Esophagus muscularis mucosa (tissue), 4 donors: Measurements from ENCODE around the gene NLK. TPM values are rescaled to one million over a fixed set of nuclear protein-coding genes. Genes with fewer than 3 reads are reported as not detected.

ENCODE experiments used
- DNase-seq: peaks from one replicate; pipeline ENCODE4 v3.0.0-alpha.2; 2017; ENCODE audit errors: extremely low spot score
- H3K27ac ChIP-seq, 4 donors: fragments of 200-600 bp; sonication (generic); replicated peaks in 1 of 4; 1 replicate in 3 of 4; 2 replicates in 1 of 4; pipeline ENCODE4 v1.5.1; 2016 to 2019; ENCODE audit warnings: mild to moderate bottlenecking in 1 of 4
- H3K27me3 ChIP-seq, 4 donors: fragments of 200-600 bp; sonication (generic); one replicate each; pipeline versions ENCODE4 v1.5.1 to v1.6.0; 2016 to 2019
- H3K36me3 ChIP-seq, 4 donors: fragments of 200-600 bp; sonication (generic); one replicate each; pipeline ENCODE4 v1.5.1; 2016 to 2019
- H3K4me1 ChIP-seq, 4 donors: fragments of 200-600 bp; sonication (generic); one replicate each; pipeline ENCODE4 v1.5.1; 2016 to 2019
- H3K4me3 ChIP-seq, 4 donors: fragments of 200-600 bp; sonication (generic); 1 replicate in 2 of 4; 2 replicates in 2 of 4; pipeline ENCODE4 v1.5.1; 2016 to 2019; ENCODE audit warnings: mild to moderate bottlenecking in 4 of 4, moderate library complexity in 1 of 4
- H3K9me3 ChIP-seq, 4 donors: fragments of 200-600 bp; sonication (generic); 1 replicate in 3 of 4; 2 replicates in 1 of 4; pipeline ENCODE4 v1.5.1; 2016 to 2019
- EP300 ChIP-seq: sonication (generic); formaldehyde crosslinking; IDR thresholded peaks from one replicate; pipeline ENCODE4 v1.6.1; 2017; ENCODE audit warnings: antibody characterized with exemption
- POLR2A ChIP-seq: fragments of 450-650 bp; IDR thresholded peaks from one replicate; pipeline ENCODE4 v1.6.1; 2017; ENCODE audit warnings: antibody characterized with exemption, moderate library complexity, mild to moderate bottlenecking, low read depth
- POLR2AphosphoS5 ChIP-seq, 2 donors: sonication (generic); formaldehyde crosslinking; IDR thresholded peaks; one replicate each; pipeline ENCODE4 v1.6.1; 2017; ENCODE audit warnings: antibody characterized with exemption in 2 of 2
- WGBS: methylation state at CpG from one replicate; pipeline ENCODE4 v1.1.5; 2018; 5-methylcytosine and 5-hydroxymethylcytosine counted together
- intact Hi-C: fragments of 100-400 bp; cut with DNase I; formaldehyde crosslinking; loops from one replicate; pipeline ENCODE4 v1.15.1; 2023
- total RNA-seq, 4 donors: library from RNA; depleted of rRNA; stranded (reverse); fragments of >200 nt; gene quantifications; one replicate each; pipeline versions ENCODE4 v1.1.0 to v1.2.1, GENCODE V29; 2016
- TF ChIP-seq, protein P1 (sequence below), 3 experiments: fragments of 200-600 bp in 2 of 3; fragments of 450-650 bp in 1 of 3; sonication (generic) in 2 of 3; IDR thresholded peaks; one replicate each; pipeline ENCODE4 v1.5.1; 2017 to 2019; ENCODE audit warnings: antibody characterized with exemption in 3 of 3, mild to moderate bottlenecking in 2 of 3, moderate library complexity in 1 of 3

Gene NLK
- total RNA-seq, 4 donors from 2014 or later = 10.1 to 16.2 (median 12.6) TPM

DNA sequence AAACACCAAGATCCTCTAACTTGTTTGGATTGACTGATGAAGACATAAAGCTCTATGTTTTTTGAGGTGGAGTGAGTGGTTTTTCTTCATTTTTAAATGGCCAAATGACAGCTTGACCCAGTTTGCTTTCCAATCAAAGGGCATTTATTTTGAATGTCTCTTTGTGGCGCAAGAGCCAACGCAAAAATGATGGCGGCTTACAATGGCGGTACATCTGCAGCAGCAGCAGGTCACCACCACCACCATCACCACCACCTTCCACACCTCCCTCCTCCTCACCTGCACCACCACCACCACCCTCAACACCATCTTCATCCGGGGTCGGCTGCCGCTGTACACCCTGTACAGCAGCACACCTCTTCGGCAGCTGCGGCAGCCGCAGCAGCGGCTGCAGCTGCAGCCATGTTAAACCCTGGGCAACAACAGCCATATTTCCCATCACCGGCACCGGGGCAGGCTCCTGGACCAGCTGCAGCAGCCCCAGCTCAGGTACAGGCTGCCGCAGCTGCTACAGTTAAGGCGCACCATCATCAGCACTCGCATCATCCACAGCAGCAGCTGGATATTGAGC is 329 bp downstream of the NLK start:
- TF ChIP-seq POLR2AphosphoS5 (IDR thresholded peaks at IDR 0.05) (no peak), POLR2A (no peak), EP300 (no peak)
- TF ChIP-seq, protein P1, sequence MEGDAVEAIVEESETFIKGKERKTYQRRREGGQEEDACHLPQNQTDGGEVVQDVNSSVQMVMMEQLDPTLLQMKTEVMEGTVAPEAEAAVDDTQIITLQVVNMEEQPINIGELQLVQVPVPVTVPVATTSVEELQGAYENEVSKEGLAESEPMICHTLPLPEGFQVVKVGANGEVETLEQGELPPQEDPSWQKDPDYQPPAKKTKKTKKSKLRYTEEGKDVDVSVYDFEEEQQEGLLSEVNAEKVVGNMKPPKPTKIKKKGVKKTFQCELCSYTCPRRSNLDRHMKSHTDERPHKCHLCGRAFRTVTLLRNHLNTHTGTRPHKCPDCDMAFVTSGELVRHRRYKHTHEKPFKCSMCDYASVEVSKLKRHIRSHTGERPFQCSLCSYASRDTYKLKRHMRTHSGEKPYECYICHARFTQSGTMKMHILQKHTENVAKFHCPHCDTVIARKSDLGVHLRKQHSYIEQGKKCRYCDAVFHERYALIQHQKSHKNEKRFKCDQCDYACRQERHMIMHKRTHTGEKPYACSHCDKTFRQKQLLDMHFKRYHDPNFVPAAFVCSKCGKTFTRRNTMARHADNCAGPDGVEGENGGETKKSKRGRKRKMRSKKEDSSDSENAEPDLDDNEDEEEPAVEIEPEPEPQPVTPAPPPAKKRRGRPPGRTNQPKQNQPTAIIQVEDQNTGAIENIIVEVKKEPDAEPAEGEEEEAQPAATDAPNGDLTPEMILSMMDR (IDR thresholded peaks at IDR 0.05) = no peak
- H3K27me3 ChIP-seq = no peaks in the 10 kb centered on the region
- intact Hi-C loops = loop anchor here (10.0 kb wide), 2 partner anchors 148 to 292 kb away; partner anchors contain the start of genes IFT20, LYRM9 and TNFAIP1
- H3K4me3 ChIP-seq = peak overlapping the region; percentile 79 to 98 (median 91)
- H3K4me1 ChIP-seq = peaks cover 40 to 63% (median 48%) of the 10 kb centered on the region in 4 donors
- no peak overlapping the region for H3K27ac ChIP-seq
- no peaks in the 10 kb centered on the region for H3K9me3 ChIP-seq
- H3K36me3 ChIP-seq = no peaks in the 10 kb centered on the region
- no peak for DNase-seq
- 99% methylated on average over 13 of the region's 16 CpGs for WGBS

DNA sequence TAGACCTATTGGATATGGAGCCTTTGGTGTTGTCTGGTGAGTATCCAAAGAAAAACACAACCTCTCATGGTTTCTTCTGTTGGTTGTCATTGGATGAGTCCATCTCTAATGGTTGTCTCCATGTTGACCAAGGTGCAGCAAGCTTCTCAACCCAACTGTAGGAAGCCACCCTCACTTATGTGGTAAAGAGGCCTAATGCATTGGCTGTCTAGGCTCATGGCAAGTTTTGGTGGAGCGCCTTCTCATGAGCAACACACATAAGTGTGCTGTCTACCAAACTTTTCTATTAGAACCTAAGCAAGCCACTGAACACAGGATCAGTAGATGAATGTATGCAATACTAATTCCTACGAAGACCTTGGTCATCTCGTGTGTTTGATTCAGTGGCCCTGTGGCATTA is 819 bp downstream of the NLK start:
- DNase-seq = no peak
- Histone ChIP-seq H3K4me1 (peaks cover 40 to 63% (median 48%) of the 10 kb centered on the region in 4 donors), H3K36me3 (no peaks in the 10 kb centered on the region), H3K27me3 (no peaks in the 10 kb centered on the region), H3K9me3 (no peaks in the 10 kb centered on the region), H3K4me3 (peak overlapping the region in 3 of 4 donors; percentile 6 to 98 (median 7)), H3K27ac (no peak overlapping the region)
- 93% methylated on average over 3 of the region's 3 CpGs for WGBS
- TF ChIP-seq POLR2A = no peak
- TF ChIP-seq EP300 = no peak
- intact Hi-C loops = loop anchor here (10.0 kb wide), 2 partner anchors 148 to 292 kb away; partner anchors contain the start of genes IFT20, LYRM9 and TNFAIP1

DNA sequence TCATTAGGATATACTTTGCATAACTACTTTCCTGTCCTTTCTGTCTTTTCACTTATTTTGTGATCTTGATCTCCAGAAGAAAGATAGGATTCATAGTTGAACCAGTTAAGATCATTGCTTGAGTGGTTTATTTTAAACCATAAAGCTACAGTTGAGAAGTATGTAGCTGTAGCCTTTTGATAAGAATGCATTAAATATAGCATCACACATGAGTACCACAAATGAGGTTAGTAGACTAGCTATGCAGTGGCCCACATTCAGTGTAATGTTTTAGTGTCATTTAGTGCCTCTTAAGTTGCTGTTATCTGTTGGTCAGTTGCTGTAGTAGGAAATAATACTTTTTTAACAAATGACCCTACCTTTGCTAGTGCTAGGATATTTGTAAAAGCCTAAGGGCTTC is 1.3 kb downstream of the NLK start:
- H3K27ac ChIP-seq = no peak overlapping the region
- no peak for DNase-seq
- peaks cover 40 to 63% (median 48%) of the 10 kb centered on the region in 4 donors for H3K4me1 ChIP-seq
- no peaks in the 10 kb centered on the region for H3K27me3 ChIP-seq
- no peak for TF ChIP-seq EP300
- TF ChIP-seq, protein P1 (IDR thresholded peaks at IDR 0.05) = no peak
- TF ChIP-seq POLR2AphosphoS5 (IDR thresholded peaks at IDR 0.05) = no peak
- no peak for TF ChIP-seq POLR2A
- H3K4me3 ChIP-seq = peak overlapping the region in 3 of 4 donors; percentile 6 to 98 (median 7)
- no peaks in the 10 kb centered on the region for H3K9me3 ChIP-seq
- H3K36me3 ChIP-seq = no peaks in the 10 kb centered on the region
- intact Hi-C loops = loop anchor here (10.0 kb wide), 2 partner anchors 149 to 291 kb away; partner anchors contain the start of genes IFT20, LYRM9 and TNFAIP1

DNA sequence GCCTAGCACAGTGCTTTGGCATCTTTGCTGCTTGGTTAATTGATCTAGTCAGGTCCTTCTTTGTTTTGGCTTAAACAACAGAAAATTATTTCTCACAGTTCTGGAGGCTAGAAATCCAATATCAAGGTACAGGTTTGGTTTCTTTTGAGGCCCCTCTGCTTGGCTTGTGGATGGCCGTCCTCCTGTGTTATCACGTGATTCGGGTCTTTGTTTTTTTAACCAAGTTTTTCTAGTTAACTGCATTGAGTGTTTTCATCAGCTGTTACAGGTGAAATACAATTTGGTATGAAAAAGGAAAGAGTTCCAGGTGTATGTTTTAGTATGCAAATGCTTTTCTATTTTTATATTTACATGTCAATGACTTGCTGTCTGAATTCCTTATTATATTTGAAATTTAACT is 2.8 kb downstream of the NLK start:
- TF ChIP-seq, protein P1 (IDR thresholded peaks at IDR 0.05) = no peak
- Histone ChIP-seq H3K4me3 (no peak overlapping the region), H3K9me3 (no peaks in the 10 kb centered on the region), H3K27ac (no peak overlapping the region), H3K27me3 (no peaks in the 10 kb centered on the region), H3K4me1 (peaks cover 40 to 63% (median 48%) of the 10 kb centered on the region in 4 donors), H3K36me3 (no peaks in the 10 kb centered on the region)
- DNase-seq = no peak
- 88% methylated on average over 3 of the region's 3 CpGs for WGBS
- intact Hi-C loops = loop anchor here (10.0 kb wide), 2 partner anchors 151 to 289 kb away; partner anchors contain the start of genes IFT20, LYRM9 and TNFAIP1

DNA sequence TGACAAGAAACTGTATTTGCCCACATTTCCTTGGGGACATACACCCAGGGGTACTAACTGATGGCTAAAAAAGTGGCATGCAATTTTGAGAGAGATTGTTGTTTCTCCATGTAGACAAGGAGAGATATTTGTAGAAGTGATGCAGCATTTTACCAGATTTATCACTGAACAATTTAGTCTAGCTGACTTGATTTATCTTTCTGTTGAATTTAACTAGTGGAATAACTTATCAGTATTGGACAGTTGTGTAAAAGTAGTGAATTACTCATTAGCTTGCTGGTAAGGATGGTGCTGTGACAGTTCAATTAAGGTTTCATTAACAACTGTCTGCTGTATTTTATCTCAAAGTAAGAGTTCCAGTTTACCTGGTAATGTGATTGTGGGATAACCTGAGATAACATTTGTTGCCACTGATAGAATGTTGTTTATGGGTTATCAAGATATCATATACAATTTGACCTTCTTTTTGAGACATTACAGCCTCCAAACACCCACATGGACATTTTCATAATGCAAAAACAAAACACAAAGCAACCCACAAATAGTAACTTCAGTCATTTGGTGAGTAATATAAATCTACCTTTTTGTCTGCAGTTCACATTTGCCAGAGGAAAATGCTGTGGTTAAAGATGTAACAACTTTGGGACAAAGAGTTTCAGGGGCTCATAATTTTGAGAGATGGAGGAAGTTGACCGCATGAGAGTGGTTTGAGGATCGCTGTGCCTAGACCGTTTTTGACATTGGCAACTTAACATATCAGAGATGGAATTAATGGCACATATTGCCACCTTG is 3.8 kb downstream of the NLK start:
- 82% methylated on average over 3 of the region's 3 CpGs for WGBS
- no peaks in the 10 kb centered on the region for H3K27me3 ChIP-seq
- no peaks in the 10 kb centered on the region for H3K36me3 ChIP-seq
- peaks cover 40 to 59% (median 46%) of the 10 kb centered on the region in 4 donors for H3K4me1 ChIP-seq
- H3K4me3 ChIP-seq = no peak overlapping the region
- no peak overlapping the region for H3K27ac ChIP-seq
- no peak for TF ChIP-seq POLR2A
- TF ChIP-seq, protein P1 (IDR thresholded peaks at IDR 0.05) = no peak
- TF ChIP-seq EP300 = no peak
- TF ChIP-seq POLR2AphosphoS5 (IDR thresholded peaks at IDR 0.05) = no peak
- DNase-seq = no peak
- no peaks in the 10 kb centered on the region for H3K9me3 ChIP-seq
- intact Hi-C loops = loop anchor here (10.0 kb wide), 2 partner anchors 151 to 289 kb away; partner anchors contain the start of genes IFT20, LYRM9 and TNFAIP1
